Ovary (tissue), 9 donors: ENCODE measurements around the gene ADARB2. TPM values are rescaled to one million over a fixed set of nuclear protein-coding genes. Genes with fewer than 3 reads are reported as not detected.
A peak's percentile ranks its signal among the peaks of the same experiment; 100 is the strongest.

Experiments used
- DNase-seq, 5 donors: peaks; one replicate each; pipeline ENCODE4 v3.0.0-alpha.2; 2019 to 2020
- H3K27ac ChIP-seq, 2 donors: fragments of 200-600 bp; one replicate each; pipeline versions ENCODE4 v1.5.1 to v1.8.0; 2019 to 2022
- H3K27me3 ChIP-seq: fragments of 200-600 bp; one replicate; pipeline ENCODE4 v1.8.0; 2022
- H3K36me3 ChIP-seq: fragments of 200-600 bp; sonication (generic); one replicate; pipeline ENCODE4 v1.5.1; 2019
- H3K4me1 ChIP-seq: one replicate; pipeline ENCODE4 v1.8.1; 2013; ENCODE audit warnings: mild to moderate bottlenecking, moderate library complexity; ENCODE audit not compliant: insufficient read depth
- H3K4me3 ChIP-seq: fragments of 200-600 bp; sonication (generic); one replicate; pipeline ENCODE4 v1.5.1; 2017
- H3K9me3 ChIP-seq, 2 donors: fragments of 200-600 bp in 1 of 2; sonication (generic) in 1 of 2; one replicate each; pipeline versions ENCODE4 v1.5.1 to v1.8.1; 2013 to 2019; ENCODE audit warnings: mild to moderate bottlenecking in 1 of 2, moderate library complexity in 1 of 2
- CTCF ChIP-seq, 3 donors: fragments of 450-650 bp in 2 of 3; fragments of 200-600 bp in 1 of 3; IDR thresholded peaks; one replicate each; pipeline versions ENCODE4 v1.5.1 to v1.8.0; 2016 to 2022; ENCODE audit warnings: antibody characterized with exemption in 3 of 3, mild to moderate bottlenecking in 1 of 3
- EP300 ChIP-seq: sonication (generic); formaldehyde crosslinking; IDR thresholded peaks from one replicate; pipeline ENCODE4 v1.6.1; 2017; ENCODE audit warnings: antibody characterized with exemption
- POLR2A ChIP-seq: fragments of 450-650 bp; IDR thresholded peaks from one replicate; pipeline ENCODE4 v1.6.1; 2017; ENCODE audit warnings: antibody characterized with exemption, mild to moderate bottlenecking, moderate library complexity
- WGBS, 3 donors: extraction: QIAGEN DNeasy Blood & Tissue Kit in 1 of 3; methylation state at CpG; one replicate each; pipeline versions ENCODE4 v1.1.5 to v1.1.7; 2013 to 2017; 5-methylcytosine and 5-hydroxymethylcytosine counted together
- intact Hi-C, 4 donors: fragments of 100-400 bp; cut with DNase I; formaldehyde crosslinking; loops; one replicate each; pipeline versions ENCODE4 v1.11.0 to v1.15.1; 2022 to 2023
- polyA plus RNA-seq, 2 donors: library from polyadenylated mRNA; stranded (reverse); fragments of 200-250 nt in 1 of 2; fragments of 350-450 nt in 1 of 2; fragmentation: Illumina TruSeq in 1 of 2; extraction: RNeasy Lipid Tissue Mini Kit (QIAGEN cat#74804) in 1 of 2; gene quantifications; one replicate each; pipeline ENCODE4 v1.2.3, GENCODE V29; 2013 to 2014
- total RNA-seq, 7 donors: library from RNA; depleted of rRNA in 2 of 7; stranded (reverse); fragments of >200 nt in 2 of 7; fragmentation: NEBNext Ultra II Directional in 3 of 7; extraction: Animal tissue kit (Norgen Biotek cat#: 25700) in 3 of 7; gene quantifications; one replicate each; pipeline versions ENCODE4 v1.1.0 to v1.2.4, GENCODE V29; 2016 to 2023
- donor health status: DM: no; HTN: no; CAD: no; lungs with moderate emphysema.
- donor health status: DM: no; HTN: no; CAD: no.
- donor health status: Bipolar disorder and iron deficiency.
- donor health status: DM: yes; HTN: yes; CAD: no.
- donor health status: DM: no; HTN: no; CAD: no.
- donor health status: DM: yes; HTN: yes; CAD: no.

Gene ADARB2
- total and polyA plus RNA-seq, 9 donors, result 0.12 to 2.0 (median 0.36) TPM; not detected in 2

GRCh38 chr10:1166828-1167275, 570.5 kb downstream of the ADARB2 start:
- H3K4me3 ChIP-seq, result no peak overlapping the region
- no peaks in the 10 kb centered on the region for H3K27me3 ChIP-seq
- intact Hi-C loops, result no loop called here
- H3K9me3 ChIP-seq, result no peaks in the 10 kb centered on the region
- no peaks in the 10 kb centered on the region for H3K4me1 ChIP-seq
- TF ChIP-seq CTCF (IDR thresholded peaks at IDR 0.05) (no peak), POLR2A (no peak), EP300 (no peak)
- no peak overlapping the region for H3K27ac ChIP-seq
- peak in 1 of 5 donors; percentile 12 for DNase-seq
- 85 to 92% (median 89%) methylated on average over 9 of the region's 9 CpGs for WGBS, 3 donors
- H3K36me3 ChIP-seq, result no peaks in the 10 kb centered on the region

GRCh38 chr10:1166101-1166827, 571.1 kb downstream of the ADARB2 start:
- WGBS, 3 donors, result 87 to 88% (median 88%) methylated on average over 15 of the region's 15 CpGs
- Histone ChIP-seq H3K4me3 (no peak overlapping the region), H3K36me3 (no peaks in the 10 kb centered on the region), H3K27me3 (no peaks in the 10 kb centered on the region), H3K4me1 (no peaks in the 10 kb centered on the region), H3K9me3 (no peaks in the 10 kb centered on the region), H3K27ac (no peak overlapping the region)
- TF ChIP-seq EP300 (no peak), CTCF (IDR thresholded peaks at IDR 0.05) (no peak), POLR2A (no peak)
- DNase-seq, result no peak
- intact Hi-C loops, result no loop called here

GRCh38 chr10:1163831-1164230, 573.5 kb downstream of the ADARB2 start:
- 68 to 80% (median 79%) methylated on average over 5 of the region's 5 CpGs for WGBS, 3 donors
- Histone ChIP-seq H3K9me3 (no peaks in the 10 kb centered on the region), H3K36me3 (no peaks in the 10 kb centered on the region), H3K4me3 (no peak overlapping the region), H3K27ac (no peak overlapping the region), H3K4me1 (no peaks in the 10 kb centered on the region), H3K27me3 (no peaks in the 10 kb centered on the region)
- TF ChIP-seq EP300 (no peak), CTCF (IDR thresholded peaks at IDR 0.05) (no peak), POLR2A (no peak)
- intact Hi-C loops, result no loop called here
- no peak for DNase-seq

GRCh38 chr10:1163204-1163660, 574.1 kb downstream of the ADARB2 start:
- 89 to 90% (median 89%) methylated on average over 29 of the region's 29 CpGs for WGBS, 3 donors
- no peak overlapping the region for H3K4me3 ChIP-seq
- no peaks in the 10 kb centered on the region for H3K27me3 ChIP-seq
- H3K27ac ChIP-seq, result no peak overlapping the region
- no peaks in the 10 kb centered on the region for H3K9me3 ChIP-seq
- no peaks in the 10 kb centered on the region for H3K36me3 ChIP-seq
- H3K4me1 ChIP-seq, result no peaks in the 10 kb centered on the region
- TF ChIP-seq EP300 (no peak), POLR2A (no peak), CTCF (IDR thresholded peaks at IDR 0.05) (no peak)
- intact Hi-C loops, result no loop called here
- peak in 2 of 5 donors; percentile 1 to 15 for DNase-seq
